K562 (cell line): ENCODE results near the gene HECW1. TPM values are rescaled to one million over a fixed set of nuclear protein-coding genes. Genes with fewer than 3 reads are reported as not detected.
A peak's percentile ranks its signal among the peaks of the same experiment; 100 is the strongest.

Source experiments
- FIP1L1 ChIP-seq: fragments of 200-400 bp; formaldehyde crosslinking; IDR thresholded peaks from 2 replicates; pipeline ENCODE4 v1.6.1; 2018; ENCODE audit warnings: mild to moderate bottlenecking, low read depth, low read length; ENCODE audit not compliant: poor library complexity, severe bottlenecking
- HMGN3 ChIP-seq: IDR thresholded peaks from 2 replicates; pipeline ENCODE4 v1.6.1; 2011; ENCODE audit warnings: borderline replicate concordance, low read depth, mild to moderate bottlenecking, mixed read lengths, low read length; ENCODE audit not compliant: insufficient read length; ENCODE audit errors: extremely low read depth
- KAT7 ChIP-seq: sonication (generic); formaldehyde crosslinking; IDR thresholded peaks from 2 replicates; pipeline ENCODE4 v1.8.0; 2022; ENCODE audit warnings: missing genetic modification reagents, mild to moderate bottlenecking, borderline replicate concordance
- NEUROD1 ChIP-seq: fragments of 150-350 bp; IDR thresholded peaks from 2 replicates; pipeline ENCODE4 v1.6.1; 2014; ENCODE audit warnings: borderline replicate concordance, low read length, low read depth; ENCODE audit not compliant: partially characterized antibody
- NUFIP1 ChIP-seq: fragments of 450-650 bp; IDR thresholded peaks from 2 replicates; pipeline ENCODE4 v1.6.1; 2018; ENCODE audit not compliant: partially characterized antibody
- SAP30 ChIP-seq: fragments of 200-600 bp; sonication (generic); IDR thresholded peaks from 2 replicates; pipeline ENCODE4 v1.6.1; 2012; ENCODE audit warnings: borderline replicate concordance, low read depth, mild to moderate bottlenecking, moderate library complexity, low read length, control low read depth, inconsistent platforms; ENCODE audit not compliant: insufficient read depth, poor library complexity, severe bottlenecking
- SIN3B ChIP-seq: fragments of 450-650 bp; IDR thresholded peaks from 2 replicates; pipeline ENCODE4 v1.6.1; 2017; ENCODE audit warnings: low read depth, mild to moderate bottlenecking, moderate library complexity
- STAT5B ChIP-seq: fragments of 250-450 bp; sonication (Bioruptor Pico); IDR thresholded peaks from 2 replicates; pipeline ENCODE4 v1.8.0; 2021; ENCODE audit warnings: mild to moderate bottlenecking, inconsistent platforms
- TFAM ChIP-seq: fragments of 250-450 bp; sonication (Bioruptor Pico); conservative IDR thresholded peaks from 2 replicates; pipeline ENCODE4 v1.5.0; 2021; ENCODE audit warnings: mild to moderate bottlenecking, moderate library complexity
- ZNF764 ChIP-seq: fragments of 250-450 bp; sonication (Bioruptor Pico); IDR thresholded peaks from 2 replicates; pipeline ENCODE4 v1.4.0; 2020; ENCODE audit warnings: low read depth, mild to moderate bottlenecking, moderate library complexity
- ZSCAN32 ChIP-seq: fragments of 450-650 bp; formaldehyde crosslinking; IDR thresholded peaks from 2 replicates; pipeline ENCODE4 v1.4.0; 2020; ENCODE audit warnings: mild to moderate bottlenecking, moderate library complexity
- polyA plus RNA-seq, 8 experiments: library from polyadenylated mRNA; depleted of rRNA in 4 of 8; stranded (reverse) in 5 of 8; unstranded in 3 of 8; fragments of >200 nt; fragmentation: Nextera tagmentation in 2 of 8; fragmentation: Illumina TruSeq in 1 of 8; extraction: Ambion mirVana in 2 of 8; extraction: Trizol in 1 of 8; gene quantifications; 2 replicates each; pipeline versions ENCODE4 v1.2.1 to v1.2.3, GENCODE V29; 2011 to 2014; ENCODE audit warnings: inconsistent platforms in 1 of 8, missing spikeins in 1 of 8
- total RNA-seq, 7 experiments: library from RNA; depleted of rRNA in 6 of 7; stranded (reverse); fragments of >200 nt in 6 of 7; fragmentation: Illumina TruSeq in 2 of 7; extraction: Trizol in 2 of 7; gene quantifications; 2 replicates each; pipeline versions ENCODE4 v1.2.1 to v1.2.3, GENCODE V29; 2011 to 2021; ENCODE audit warnings: low replicate concordance in 1 of 7
- TF ChIP-seq, protein P1 (sequence below): fragments of 450-650 bp; IDR thresholded peaks from 2 replicates; pipeline ENCODE4 v1.6.1; 2016; ENCODE audit warnings: low read depth
- TF ChIP-seq, protein P2 (sequence below): fragments of 450-650 bp; IDR thresholded peaks from 2 replicates; pipeline ENCODE4 v1.6.1; 2016; ENCODE audit warnings: mild to moderate bottlenecking
- TF ChIP-seq, protein P3 (sequence below): fragments of 450-650 bp; IDR thresholded peaks from 2 replicates; pipeline ENCODE4 v1.6.1; 2016

Gene HECW1
- total and polyA plus RNA-seq, 9 of the 15 experiments (the other 6 are each of a cell fraction or from before 2014, with no cell fraction given) = 0.07 to 0.31 (median 0.13) TPM; not detected in 4

DNA sequence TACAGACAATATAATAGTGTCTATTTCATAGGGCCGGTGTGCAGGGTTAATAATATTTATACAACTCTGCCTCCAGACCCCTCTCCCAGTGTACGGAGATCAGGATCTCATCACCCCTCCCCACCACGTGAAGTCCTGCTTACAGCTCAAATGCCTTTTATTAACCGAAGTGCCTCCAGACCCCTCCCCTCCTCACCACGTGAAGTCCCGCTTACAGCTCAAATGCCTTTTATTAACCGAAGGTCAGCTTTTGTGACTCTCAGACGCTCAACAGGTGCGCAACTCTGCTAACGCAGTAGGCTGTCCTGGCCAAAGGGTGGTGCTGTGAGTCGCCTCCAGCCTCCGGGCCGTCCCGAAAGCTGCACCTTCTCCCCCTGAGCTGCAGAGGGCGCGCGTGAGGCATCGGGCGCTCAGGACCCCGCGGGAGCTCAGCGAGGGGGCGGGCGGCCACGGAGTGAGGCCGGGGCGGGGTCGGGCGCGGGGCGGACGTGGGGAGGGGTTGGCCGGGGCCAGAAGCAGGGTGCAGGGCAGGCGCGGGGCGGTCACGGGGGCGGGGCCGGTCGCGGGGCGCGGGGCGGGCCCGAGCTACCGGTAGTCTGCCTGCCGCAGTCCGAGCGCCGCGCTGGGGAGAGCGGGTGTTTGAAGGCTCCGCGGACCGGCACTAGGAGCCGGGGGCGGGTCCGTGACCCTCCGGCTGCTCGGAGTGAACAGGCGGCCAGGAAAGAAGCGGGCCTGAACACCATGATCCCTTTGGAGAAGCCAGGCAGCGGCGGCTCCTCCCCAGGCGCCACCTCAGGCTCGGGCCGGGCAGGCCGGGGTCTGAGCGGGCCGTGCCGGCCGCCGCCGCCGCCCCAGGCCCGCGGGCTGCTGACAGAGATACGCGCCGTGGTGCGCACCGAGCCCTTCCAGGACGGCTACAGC is 470.3 kb downstream of the HECW1 start, which contains the start of gene STK17A (continued):
- TF ChIP-seq SAP30 = peak; percentile 62
- no peak for TF ChIP-seq NUFIP1
- TF ChIP-seq, protein P1, sequence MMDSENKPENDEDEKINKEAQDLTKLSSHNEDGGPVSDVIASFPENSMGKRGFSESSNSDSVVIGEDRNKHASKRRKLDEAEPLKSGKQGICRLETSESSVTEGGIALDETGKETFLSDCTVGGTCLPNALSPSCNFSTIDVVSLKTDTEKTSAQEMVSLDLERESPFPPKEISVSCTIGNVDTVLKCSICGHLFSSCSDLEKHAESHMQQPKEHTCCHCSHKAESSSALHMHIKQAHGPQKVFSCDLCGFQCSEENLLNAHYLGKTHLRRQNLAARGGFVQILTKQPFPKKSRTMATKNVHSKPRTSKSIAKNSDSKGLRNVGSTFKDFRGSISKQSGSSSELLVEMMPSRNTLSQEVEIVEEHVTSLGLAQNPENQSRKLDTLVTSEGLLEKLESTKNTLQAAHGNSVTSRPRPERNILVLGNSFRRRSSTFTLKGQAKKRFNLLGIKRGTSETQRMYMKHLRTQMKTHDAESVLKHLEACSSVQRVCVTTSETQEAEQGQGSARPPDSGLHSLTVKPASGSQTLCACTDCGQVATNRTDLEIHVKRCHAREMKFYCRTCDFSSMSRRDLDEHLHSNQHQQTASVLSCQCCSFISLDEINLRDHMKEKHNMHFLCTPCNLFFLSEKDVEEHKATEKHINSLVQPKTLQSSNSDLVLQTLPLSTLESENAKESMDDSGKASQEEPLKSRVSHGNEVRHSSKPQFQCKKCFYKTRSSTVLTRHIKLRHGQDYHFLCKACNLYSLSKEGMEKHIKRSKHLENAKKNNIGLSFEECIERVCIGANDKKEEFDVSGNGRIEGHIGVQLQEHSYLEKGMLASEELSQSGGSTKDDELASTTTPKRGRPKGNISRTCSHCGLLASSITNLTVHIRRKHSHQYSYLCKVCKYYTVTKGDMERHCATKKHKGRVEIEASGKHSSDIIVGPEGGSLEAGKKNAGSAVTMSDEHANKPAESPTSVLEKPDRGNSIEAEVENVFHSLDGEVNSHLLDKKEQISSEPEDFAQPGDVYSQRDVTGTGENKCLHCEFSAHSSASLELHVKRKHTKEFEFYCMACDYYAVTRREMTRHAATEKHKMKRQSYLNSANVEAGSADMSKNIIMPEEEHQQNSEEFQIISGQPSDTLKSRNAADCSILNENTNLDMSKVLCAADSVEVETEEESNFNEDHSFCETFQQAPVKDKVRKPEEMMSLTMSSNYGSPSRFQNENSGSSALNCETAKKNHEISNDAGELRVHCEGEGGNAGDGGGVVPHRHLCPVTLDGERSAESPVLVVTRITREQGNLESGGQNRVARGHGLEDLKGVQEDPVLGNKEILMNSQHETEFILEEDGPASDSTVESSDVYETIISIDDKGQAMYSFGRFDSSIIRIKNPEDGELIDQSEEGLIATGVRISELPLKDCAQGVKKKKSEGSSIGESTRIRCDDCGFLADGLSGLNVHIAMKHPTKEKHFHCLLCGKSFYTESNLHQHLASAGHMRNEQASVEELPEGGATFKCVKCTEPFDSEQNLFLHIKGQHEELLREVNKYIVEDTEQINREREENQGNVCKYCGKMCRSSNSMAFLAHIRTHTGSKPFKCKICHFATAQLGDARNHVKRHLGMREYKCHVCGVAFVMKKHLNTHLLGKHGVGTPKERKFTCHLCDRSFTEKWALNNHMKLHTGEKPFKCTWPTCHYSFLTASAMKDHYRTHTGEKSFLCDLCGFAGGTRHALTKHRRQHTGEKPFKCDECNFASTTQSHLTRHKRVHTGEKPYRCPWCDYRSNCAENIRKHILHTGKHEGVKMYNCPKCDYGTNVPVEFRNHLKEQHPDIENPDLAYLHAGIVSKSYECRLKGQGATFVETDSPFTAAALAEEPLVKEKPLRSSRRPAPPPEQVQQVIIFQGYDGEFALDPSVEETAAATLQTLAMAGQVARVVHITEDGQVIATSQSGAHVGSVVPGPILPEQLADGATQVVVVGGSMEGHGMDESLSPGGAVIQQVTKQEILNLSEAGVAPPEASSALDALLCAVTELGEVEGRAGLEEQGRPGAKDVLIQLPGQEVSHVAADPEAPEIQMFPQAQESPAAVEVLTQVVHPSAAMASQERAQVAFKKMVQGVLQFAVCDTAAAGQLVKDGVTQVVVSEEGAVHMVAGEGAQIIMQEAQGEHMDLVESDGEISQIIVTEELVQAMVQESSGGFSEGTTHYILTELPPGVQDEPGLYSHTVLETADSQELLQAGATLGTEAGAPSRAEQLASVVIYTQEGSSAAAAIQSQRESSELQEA = no peak
- 0 out of 2 replicates have a peak, but pooled peaks have one; percentile 31 for TF ChIP-seq KAT7 (CRISPR knock-in tag)
- TF ChIP-seq TFAM (CRISPR knock-in tag) = no peak
- TF ChIP-seq ZNF764 (CRISPR knock-in tag) = 0 out of 2 replicates have a peak, but pooled peaks have one; percentile 22
- TF ChIP-seq ZSCAN32 (CRISPR knock-in tag) = no peak
- TF ChIP-seq, protein P2, sequence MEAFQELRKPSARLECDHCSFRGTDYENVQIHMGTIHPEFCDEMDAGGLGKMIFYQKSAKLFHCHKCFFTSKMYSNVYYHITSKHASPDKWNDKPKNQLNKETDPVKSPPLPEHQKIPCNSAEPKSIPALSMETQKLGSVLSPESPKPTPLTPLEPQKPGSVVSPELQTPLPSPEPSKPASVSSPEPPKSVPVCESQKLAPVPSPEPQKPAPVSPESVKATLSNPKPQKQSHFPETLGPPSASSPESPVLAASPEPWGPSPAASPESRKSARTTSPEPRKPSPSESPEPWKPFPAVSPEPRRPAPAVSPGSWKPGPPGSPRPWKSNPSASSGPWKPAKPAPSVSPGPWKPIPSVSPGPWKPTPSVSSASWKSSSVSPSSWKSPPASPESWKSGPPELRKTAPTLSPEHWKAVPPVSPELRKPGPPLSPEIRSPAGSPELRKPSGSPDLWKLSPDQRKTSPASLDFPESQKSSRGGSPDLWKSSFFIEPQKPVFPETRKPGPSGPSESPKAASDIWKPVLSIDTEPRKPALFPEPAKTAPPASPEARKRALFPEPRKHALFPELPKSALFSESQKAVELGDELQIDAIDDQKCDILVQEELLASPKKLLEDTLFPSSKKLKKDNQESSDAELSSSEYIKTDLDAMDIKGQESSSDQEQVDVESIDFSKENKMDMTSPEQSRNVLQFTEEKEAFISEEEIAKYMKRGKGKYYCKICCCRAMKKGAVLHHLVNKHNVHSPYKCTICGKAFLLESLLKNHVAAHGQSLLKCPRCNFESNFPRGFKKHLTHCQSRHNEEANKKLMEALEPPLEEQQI = 0 out of 2 replicates have a peak, but pooled peaks have one; percentile 25
- no peak for TF ChIP-seq STAT5B (CRISPR knock-in tag)
- TF ChIP-seq SIN3B = peak; percentile 68
- TF ChIP-seq FIP1L1 = no peak
- peak; percentile 25 for TF ChIP-seq NEUROD1
- TF ChIP-seq HMGN3 = peak; percentile 80
- TF ChIP-seq, protein P3, sequence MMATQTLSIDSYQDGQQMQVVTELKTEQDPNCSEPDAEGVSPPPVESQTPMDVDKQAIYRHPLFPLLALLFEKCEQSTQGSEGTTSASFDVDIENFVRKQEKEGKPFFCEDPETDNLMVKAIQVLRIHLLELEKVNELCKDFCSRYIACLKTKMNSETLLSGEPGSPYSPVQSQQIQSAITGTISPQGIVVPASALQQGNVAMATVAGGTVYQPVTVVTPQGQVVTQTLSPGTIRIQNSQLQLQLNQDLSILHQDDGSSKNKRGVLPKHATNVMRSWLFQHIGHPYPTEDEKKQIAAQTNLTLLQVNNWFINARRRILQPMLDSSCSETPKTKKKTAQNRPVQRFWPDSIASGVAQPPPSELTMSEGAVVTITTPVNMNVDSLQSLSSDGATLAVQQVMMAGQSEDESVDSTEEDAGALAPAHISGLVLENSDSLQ = no peak
